ENCODE data around the gene SLC1A1. TPM values are rescaled to one million over a fixed set of nuclear protein-coding genes. Genes with fewer than 3 reads are reported as not detected.

SLC1A1 gene
- total and polyA plus RNA-seq, 2 of the 13 experiments (the other 11 are each of a cell fraction or from before 2014, with no cell fraction given): not detected

GRCh38 chr9:4615251-4615650 is 125.0 kb downstream of the SLC1A1 start:
- in situ Hi-C loops (cut with HindIII; ENCODE audit: extremely low pct_ligation_motif_present, low pct_unique_long_range_greater_than_20kb): no loop called here
- H3K27ac ChIP-seq (ENCODE audit: extremely low read length, insufficient read depth, low read length): no peak overlapping the region

DNA sequence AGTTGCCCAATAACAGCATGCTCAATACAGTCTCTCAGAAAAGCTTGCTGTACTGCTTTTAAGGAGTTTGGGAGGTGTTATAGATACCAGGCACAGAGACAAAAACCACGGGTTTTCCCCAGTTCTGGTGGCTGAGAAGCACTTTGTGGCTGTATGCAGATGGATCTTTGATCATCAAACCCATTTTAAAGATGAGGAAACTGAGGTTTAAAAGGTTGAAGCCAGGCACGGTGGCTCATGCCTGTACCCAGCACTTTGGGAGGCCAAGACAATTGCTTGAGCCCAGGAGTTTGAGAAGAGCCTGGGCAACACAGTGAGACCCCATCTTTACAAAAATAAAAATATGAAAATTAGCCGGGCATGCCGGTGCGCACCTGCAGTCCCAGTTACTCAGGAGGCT is 125.5 kb downstream of the SLC1A1 start:
- WGBS (ENCODE audit: low lambda C conversion rate): 87% methylated on average over 5 of the region's 5 CpGs
- in situ Hi-C loops (cut with HindIII; ENCODE audit: extremely low pct_ligation_motif_present, low pct_unique_long_range_greater_than_20kb): no loop called here
- no TSS peak for BruUV-seq (replicated peaks)
- no peak for TF ChIP-seq PHF21A (CRISPR knock-in tag; IDR thresholded peaks at IDR 0.05)
- TF ChIP-seq FOXJ3 (CRISPR knock-in tag; IDR thresholded peaks at IDR 0.05; ENCODE audit: borderline replicate concordance): no peak
- peak; percentile 74 for TF ChIP-seq ZNF629 (CRISPR knock-in tag; conservative IDR thresholded peaks at IDR 0.05)
- TF ChIP-seq GLI4 (CRISPR knock-in tag; IDR thresholded peaks at IDR 0.05; ENCODE audit: borderline replicate concordance): no peak
- no peak for FAIRE-seq
- Histone ChIP-seq H3K36me3 (replicated peaks in 1 of 2; ENCODE audit: control insufficient read depth in 1 of 2, insufficient read depth in 2 of 2, low read length in 2 of 2) (no peaks in the 10 kb centered on the region), H3K27me3 (ENCODE audit: control insufficient read depth in 1 of 2, insufficient read depth in 2 of 2, low read length in 2 of 2) (no peaks in the 10 kb centered on the region), H2AFZ (ENCODE audit: low read length) (no peak overlapping the region), H3K4me3 (replicated peaks in 1 of 3; ENCODE audit: insufficient read depth in 1 of 3, low read depth in 2 of 3, low read length in 3 of 3) (no peak overlapping the region), H3K4me2 (ENCODE audit: low read depth, low read length) (no peak overlapping the region), H3K79me2 (ENCODE audit: insufficient read depth, low read length) (no peaks in the 10 kb centered on the region), H3K4me1 (ENCODE audit: insufficient read depth, low read length) (peaks cover 18% of the 10 kb centered on the region), H3K9ac (ENCODE audit: insufficient read depth, low read depth, low read length) (no peak overlapping the region), H4K20me1 (ENCODE audit: insufficient read depth, low read length) (no peaks in the 10 kb centered on the region), H3K27ac (ENCODE audit: extremely low read length, insufficient read depth, low read length) (no peak overlapping the region), H3K9me3 (ENCODE audit: low read length) (no peaks in the 10 kb centered on the region)
- ChIA-PET POLR2A (no interaction called here), CTCF (ENCODE audit: low intra/inter-chr PET ratio, low total read pairs) (no interaction called here)
- no peak for ATAC-seq
- no peak for DNase-seq (ENCODE audit: low spot score)
- intact Hi-C loops (cut with micrococcal nuclease; ENCODE audit: unreplicated experiment): no loop called here

More at GRCh38 chr9:4615251-4615650, 125.0 kb downstream of the SLC1A1 start:
- Histone ChIP-seq H3K9ac (ENCODE audit: insufficient read depth, low read depth, low read length) (no peak overlapping the region), H3K4me1 (ENCODE audit: insufficient read depth, low read length) (peaks cover 18% of the 10 kb centered on the region), H3K9me3 (ENCODE audit: low read length) (no peaks in the 10 kb centered on the region), H3K27me3 (ENCODE audit: control insufficient read depth in 1 of 2, insufficient read depth in 2 of 2, low read length in 2 of 2) (no peaks in the 10 kb centered on the region), H3K36me3 (replicated peaks in 1 of 2; ENCODE audit: control insufficient read depth in 1 of 2, insufficient read depth in 2 of 2, low read length in 2 of 2) (no peaks in the 10 kb centered on the region), H3K79me2 (ENCODE audit: insufficient read depth, low read length) (no peaks in the 10 kb centered on the region), H4K20me1 (ENCODE audit: insufficient read depth, low read length) (no peaks in the 10 kb centered on the region), H3K4me3 (replicated peaks in 1 of 3; ENCODE audit: insufficient read depth in 1 of 3, low read depth in 2 of 3, low read length in 3 of 3) (no peak overlapping the region), H2AFZ (ENCODE audit: low read length) (no peak overlapping the region), H3K4me2 (ENCODE audit: low read depth, low read length) (no peak overlapping the region)
- 48% methylated on average over 4 of the region's 4 CpGs for WGBS (ENCODE audit: low lambda C conversion rate)
- ATAC-seq: no peak; the same call in 2 of the 3 replicates
- ChIA-PET POLR2A (no interaction called here), CTCF (ENCODE audit: low intra/inter-chr PET ratio, low total read pairs) (no interaction called here)
- no peak for DNase-seq (ENCODE audit: low spot score)
- TF ChIP-seq ZNF558 (CRISPR knock-in tag; IDR thresholded peaks at IDR 0.05; ENCODE audit: borderline replicate concordance): no peak
- TF ChIP-seq GZF1 (CRISPR knock-in tag; IDR thresholded peaks at IDR 0.05): no peak
- TF ChIP-seq, protein P1, sequence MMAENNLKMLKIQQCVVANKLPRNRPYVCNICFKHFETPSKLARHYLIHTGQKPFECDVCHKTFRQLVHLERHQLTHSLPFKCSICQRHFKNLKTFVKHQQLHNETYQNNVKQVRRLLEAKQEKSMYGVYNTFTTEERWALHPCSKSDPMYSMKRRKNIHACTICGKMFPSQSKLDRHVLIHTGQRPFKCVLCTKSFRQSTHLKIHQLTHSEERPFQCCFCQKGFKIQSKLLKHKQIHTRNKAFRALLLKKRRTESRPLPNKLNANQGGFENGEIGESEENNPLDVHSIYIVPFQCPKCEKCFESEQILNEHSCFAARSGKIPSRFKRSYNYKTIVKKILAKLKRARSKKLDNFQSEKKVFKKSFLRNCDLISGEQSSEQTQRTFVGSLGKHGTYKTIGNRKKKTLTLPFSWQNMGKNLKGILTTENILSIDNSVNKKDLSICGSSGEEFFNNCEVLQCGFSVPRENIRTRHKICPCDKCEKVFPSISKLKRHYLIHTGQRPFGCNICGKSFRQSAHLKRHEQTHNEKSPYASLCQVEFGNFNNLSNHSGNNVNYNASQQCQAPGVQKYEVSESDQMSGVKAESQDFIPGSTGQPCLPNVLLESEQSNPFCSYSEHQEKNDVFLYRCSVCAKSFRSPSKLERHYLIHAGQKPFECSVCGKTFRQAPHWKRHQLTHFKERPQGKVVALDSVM (CRISPR knock-in tag; IDR thresholded peaks at IDR 0.05): no peak
- TF ChIP-seq TARDBP (CRISPR knock-in tag; IDR thresholded peaks at IDR 0.05): no peak
- no peak for TF ChIP-seq NR2C2 (CRISPR knock-in tag; IDR thresholded peaks at IDR 0.05; ENCODE audit: borderline replicate concordance)
- TF ChIP-seq NFRKB (IDR thresholded peaks at IDR 0.05): no peak
- no peak for FAIRE-seq
- no TSS peak for BruUV-seq (replicated peaks)
- intact Hi-C loops (cut with micrococcal nuclease; ENCODE audit: unreplicated experiment): no loop called here
